ENCODE measurements around the gene WNK2.

Gene WNK2

DNA sequence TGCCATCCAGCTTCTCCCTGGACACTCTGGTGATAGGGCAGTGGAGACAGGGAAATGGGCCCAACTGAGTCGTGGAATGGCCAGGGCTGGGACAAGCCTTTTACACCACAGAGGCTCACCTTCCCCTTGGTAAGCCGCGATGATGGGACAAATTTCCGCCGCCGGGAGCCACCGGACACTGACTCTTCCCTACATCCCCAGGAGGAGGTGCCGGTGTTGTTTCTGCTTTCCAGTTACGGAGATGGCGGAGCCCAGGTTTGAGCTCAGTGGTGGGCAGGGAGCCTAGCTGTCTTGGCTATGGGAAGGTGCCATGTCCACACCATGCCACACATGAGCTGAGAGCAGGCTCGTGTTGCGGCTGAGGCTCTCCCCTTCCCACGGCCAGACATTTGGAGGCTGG lies 19.9 kb upstream of the WNK2 start:
- no peak for DNase-seq

DNA sequence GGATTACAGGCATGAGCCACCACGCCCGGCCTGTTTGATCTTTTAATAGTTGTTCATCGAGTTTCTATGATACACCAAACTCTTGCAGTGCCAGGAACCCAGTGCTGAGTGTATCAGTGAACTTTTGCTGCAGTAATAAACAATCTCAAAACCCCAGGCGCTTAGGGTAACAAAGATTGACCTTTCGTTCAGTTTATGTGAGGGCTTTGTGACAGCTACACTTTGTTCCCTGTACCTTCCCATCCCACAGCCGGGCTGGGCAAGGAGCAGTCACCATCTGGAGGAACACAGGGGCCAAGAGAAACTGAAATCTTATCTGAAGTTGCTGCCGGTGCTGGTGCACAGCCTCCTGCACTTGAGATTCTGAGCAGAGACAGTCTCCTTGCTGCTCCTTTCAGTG lies 17.2 kb upstream of the WNK2 start:
- DNase-seq, result no peak

DNA sequence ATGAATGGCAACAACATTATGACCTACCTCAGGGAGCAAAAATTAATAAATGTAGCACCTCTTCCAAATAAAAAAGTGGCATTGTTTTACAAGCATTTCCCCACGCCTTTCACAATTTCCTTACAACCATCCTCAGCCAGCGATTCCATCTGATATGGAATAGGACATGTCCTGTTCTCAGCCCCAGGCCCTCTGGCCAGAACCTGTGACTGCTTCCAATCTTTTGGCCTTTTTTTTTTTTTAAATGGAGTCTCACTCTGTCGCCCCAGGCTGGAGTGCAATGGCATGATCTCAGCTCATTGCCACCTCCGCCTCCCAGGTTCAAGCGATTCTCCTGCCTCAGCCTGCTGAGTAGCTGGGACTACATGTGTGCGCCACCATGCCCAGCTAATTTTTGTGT lies 16.8 kb upstream of the WNK2 start:
- no peak for DNase-seq

DNA sequence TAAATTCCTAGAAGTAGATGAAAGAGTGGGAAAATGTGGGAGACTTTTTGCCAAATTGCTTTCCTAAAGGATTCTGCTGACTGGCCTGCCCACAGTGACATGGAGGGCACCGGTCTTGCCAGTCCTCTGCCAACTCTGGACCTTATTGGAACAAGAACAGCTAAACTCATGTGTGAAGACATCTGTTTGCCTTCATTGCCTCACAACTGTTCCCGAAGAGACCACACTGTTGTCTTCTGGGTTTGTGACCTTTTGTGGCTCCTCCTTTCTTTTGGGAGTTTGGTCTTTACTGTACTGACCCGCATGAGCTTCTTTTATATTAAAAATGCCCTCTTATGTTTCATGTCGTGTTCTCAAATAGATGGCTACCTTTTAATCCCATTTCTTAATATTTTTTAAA lies 16.1 kb upstream of the WNK2 start:
- DNase-seq, result no peak

DNA sequence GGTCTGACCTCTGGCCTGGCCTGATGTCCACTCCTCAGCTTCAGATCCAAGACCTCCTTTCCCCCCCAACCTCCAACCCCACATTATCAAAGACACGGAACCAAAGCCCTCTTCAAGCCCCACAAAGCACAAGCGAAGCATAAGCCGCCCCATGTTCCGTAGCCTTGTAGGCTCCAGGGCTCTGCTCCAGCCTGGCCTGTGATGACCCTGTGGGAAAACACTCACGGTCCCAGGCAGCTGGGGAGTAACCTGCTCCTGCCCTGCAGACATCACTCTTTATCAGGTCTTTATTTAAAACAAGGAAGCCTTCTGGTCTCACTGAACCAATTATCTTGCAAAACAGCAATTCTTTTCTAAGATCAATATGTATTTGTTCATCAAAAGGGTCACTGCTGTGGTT lies 15.4 kb upstream of the WNK2 start:
- no peak for DNase-seq

DNA sequence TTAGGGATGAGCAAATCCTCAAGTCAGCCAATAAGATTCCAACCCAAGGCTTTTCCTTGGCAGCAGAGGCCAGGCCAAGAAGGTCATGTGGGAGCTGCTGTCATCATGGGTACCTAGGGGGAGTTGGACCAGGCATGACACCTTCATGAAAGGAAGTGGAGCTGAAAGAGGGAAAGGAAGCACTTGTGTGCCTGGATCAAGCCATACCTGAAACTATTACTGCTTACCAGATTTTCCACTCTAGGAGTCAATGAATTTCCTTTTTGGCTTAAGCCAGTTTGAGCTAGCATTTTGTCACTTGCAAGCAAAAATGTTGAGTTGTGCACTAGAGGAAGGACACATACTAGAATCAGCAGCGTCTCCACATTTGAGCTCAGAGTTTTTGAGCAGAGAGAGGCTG lies 14.5 kb upstream of the WNK2 start:
- DNase-seq, result no peak

DNA sequence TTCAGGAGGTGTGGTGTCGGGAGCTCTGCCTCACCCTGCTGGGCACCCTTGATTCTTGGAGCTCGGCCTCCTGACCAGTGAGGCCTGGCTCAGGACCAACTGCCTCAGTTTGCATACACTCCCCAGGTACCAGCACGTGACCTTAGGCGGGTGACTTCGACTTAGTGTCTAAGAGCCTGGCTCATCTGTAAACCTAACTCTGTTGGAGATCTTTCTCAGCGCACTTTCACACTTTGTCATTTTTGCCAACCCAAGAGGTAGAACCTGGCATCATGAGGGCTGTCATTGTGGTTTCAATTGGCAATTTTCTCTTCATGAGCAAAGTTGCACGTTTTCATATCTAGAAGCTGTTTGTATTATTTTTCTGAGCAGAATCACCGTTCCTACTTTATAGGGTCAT lies 13.4 kb upstream of the WNK2 start:
- DNase-seq, result no peak

DNA sequence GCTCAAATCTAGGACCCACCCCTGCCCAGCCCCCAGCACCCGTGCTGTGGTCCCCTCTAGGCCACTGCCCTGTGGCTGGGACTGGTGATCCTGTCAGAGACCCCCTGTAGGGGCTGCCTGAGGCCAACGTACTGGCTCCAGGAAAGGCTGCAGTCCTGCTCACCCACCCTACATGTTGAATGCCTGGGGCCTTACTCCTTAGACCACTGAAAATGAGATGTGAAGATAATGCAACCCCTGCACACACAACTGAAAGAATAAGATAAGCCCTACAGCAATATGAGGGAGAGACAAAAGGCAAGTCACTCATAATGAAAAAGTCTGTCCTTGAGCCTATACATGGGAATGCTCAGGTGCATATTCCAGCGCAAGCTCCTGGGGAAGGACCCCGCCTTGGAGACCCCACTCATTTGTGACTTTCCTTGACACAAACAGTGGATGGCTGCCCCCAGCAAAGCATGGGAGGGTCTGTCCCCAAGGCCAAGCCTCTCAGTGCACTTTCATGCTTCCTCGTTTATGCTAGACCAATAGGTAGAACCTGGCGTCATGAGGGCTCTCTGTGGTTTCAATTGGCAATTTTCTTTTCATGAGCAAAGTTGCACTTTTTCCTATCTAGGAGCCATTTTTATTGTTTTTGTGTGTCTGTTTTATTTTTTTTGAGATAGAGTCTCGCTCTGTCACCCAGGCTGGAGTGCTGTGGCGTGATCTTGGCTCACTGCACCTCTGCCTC lies 12.5 kb upstream of the WNK2 start:
- DNase-seq, result no peak

DNA sequence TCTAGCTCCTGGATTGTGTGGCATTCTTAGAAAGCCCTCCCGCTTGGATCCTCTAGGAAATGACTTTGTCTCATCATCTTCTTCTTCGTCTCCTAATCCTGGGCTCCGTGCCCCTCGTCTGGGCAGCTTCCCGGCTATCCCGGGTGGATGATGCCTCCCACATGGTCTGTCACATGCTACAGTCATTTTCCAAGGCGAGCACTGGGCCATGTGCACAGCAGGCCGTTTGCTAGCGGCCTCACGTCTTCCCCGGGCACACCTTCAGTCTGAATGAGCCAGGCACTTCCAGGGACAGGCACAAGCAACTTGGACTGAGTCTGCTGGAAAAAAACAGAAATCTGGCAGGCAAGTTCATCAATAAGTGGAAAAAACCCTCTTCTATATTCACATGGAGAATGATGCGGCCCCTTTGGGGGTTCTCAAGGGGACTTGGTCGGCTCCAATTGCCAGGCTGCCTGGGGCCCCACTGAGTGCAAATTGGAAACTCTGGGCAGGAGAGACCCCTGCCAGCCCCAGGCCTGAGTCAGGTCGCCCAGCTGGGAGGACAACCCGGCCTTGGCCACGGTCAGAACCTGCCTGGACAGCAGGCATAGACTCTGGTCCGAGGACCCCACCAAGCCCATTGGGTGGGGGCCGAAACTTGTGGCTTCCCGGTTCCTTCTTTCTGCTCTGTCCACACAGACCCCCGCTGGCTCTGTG lies 11.1 kb upstream of the WNK2 start:
- no peak for DNase-seq

DNA sequence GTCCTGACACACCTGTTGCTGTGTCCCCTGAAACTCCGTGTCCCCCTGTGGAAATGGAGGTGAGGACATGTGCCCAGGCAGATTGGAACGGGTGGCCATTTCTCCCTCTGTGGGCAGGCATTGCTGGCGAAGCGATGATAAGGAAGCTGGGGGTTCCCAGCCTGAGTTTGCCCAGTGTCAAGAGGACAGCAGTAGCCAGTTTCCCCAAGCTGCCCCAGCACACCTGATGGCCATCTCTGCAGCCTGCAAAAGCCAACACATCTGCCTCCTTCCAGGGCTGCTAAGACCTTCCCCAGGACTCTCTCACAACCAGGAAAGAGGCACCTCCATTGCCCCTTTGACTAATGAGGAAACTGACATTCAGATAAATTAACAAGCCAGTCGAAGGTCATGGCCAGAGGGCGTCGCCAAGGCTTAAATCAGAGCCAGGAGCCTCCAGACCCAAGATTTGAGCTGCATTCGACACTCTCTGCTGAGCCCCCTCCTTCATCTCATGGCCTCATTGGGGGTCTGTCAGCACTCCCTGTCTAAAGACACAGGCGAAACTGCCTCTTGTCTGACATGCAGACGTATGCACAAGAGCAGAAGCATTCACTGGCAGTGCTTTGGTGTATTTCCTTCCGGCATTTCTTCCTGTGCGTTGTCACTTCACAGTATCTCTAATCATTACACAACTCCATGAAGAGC lies 10.4 kb upstream of the WNK2 start:
- no peak for DNase-seq

DNA sequence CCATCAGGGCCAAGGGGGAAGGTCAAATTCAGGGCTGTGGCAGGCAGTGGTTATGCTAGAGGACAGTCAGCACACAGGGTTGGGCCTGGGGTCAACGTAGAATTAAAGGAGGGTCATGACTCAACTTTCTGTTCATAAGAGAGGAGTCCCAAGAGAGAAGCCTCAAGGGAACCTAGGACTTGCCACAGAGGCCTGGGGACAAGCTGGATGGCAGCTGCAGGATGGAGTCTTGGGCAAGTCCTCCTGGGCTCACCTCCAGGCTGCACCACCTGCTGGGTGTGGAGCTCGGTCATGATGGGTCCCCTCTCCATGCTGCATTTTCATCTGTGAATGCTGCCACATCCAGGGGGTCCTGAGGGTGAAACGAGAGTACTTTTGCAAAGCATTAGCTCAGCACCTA lies 9.0 kb upstream of the WNK2 start:
- no peak for DNase-seq

DNA sequence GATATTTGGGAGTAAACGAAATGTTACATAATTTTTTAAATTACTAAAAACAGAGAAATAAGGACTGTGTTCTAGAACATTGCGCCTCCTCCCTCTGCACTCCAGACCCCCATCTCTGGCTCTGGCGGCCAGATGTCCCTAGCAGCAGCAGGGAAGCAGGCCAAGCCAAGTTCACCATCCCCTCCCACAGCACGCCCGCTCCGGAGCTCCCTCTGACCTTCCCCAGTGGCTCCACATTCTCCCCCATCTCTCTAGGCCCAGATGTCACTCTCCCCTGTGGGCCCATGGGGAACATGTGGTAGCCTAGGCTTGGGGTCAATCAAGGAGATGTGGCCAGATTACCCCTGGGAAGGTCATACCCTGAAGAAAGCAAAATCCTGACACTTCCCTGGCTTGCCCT lies 6.3 kb upstream of the WNK2 start:
- no peak for DNase-seq

DNA sequence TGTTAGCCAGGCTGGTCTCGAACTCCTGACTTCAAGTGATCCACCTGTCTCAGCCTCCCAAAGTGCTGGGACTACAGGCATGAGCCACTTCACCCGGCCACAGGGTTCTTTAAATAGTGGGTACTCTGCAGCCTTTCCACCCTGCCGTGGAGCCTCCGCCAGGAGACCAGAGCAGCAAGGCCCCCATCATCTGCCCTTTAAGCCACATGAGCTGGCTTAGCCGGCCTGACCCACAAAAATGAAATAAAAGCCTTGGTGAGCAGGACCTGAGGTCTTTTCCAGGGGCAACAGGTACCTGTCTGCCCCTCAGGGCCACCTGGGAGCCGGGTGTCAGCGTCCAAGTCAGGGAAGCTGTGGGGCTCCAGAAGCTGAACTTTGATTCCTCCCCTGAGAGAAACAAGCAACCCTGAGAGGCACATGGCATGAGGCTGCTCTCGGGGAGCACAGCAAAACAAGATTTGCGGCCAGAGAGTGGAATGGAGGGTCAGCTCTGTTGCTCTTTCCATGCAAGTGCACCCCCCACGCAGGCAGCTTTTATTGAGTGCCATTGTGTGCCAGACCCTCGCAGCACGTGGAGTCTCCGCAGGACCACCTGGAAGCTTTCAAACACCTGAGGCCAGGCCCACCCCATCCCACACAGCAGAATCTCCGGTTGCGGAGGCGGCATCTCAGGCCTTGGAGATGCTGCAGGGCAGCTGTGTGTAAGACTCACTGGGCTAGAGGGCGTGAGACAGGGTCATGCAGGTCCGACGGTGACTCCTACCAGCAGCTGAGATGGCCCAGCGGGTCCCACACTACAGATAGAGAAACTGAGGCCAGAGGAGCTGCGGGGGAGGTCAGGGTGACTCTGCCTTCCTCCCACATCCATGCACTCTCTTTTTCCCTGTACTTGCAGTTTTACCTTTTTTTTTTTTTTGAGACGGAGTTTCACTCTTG lies 4.8 kb upstream of the WNK2 start:
- DNase-seq, result no peak

DNA sequence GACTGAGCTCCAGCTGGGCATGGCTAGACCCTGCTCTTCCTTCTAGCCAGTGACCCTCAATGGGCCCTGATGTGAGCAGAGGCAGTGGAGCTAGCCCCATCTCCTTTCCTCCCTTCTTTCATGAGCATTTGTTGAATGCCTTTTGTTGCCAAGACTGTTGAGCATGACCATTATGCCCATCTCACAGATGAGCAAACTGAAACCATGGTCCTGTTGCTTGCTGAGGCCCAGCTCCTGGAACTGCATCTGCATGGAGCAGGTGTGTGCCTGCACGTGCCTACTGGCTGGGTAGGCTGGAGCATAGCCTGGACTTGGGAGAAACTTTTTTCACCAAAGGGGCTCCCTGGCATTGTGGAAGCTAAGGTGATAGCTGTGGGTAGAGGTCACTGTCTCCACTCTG lies 3.0 kb upstream of the WNK2 start:
- DNase-seq, result no peak

DNA sequence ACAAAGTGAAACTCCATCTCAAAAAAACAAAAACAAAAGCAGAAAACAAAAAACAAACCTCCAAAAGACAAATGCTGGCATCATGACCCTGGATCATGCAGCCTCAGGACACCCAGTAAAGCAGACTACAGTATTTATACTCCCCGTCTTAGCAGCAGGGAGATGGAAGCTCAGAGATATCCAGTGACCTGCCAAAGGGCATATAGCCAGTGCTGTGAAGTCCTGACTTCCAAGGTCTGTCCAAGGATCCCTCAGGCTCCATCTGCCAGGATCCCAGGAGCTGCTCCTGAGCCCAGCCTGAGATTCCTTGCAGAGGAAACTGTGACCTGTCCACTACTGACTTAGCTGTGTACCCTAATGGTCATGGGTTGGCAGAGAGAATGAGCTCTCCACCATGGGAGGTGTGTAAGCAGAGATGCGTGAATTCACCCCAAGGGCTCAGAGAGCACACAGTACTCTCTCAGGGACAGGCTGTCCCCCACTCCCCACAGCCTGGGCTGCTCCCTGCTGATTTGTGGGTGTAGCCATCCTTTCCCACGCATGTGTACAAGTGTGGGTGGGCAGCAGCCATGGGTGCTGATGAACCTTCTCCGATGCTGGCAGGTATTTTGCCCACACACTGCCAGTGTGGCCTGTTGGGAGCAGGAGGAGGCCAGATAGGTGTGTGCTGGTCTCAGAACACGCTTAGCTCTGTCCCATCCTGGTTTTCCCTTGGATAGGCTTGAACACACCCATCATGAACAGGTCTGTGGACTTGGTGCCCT lies 2.1 kb upstream of the WNK2 start:
- no peak for DNase-seq

DNA sequence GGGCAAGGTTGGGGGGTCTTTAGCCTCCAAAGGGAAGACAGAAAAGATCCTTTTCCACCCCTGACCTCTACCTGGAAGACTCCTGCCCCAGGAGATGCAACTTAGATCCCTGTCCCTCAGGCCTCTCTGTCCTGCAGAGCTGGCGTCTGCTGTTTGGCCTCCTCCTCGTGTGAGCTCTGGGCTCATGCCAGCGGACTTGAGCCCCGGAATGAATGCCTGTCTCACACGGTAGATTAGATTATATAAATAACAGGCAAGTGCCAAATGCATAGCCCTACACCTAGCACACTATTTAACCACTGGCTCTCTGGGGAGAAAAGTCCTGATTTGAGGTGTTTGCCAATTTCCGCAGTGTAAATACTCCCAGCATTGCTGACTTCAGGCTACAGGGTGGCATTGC lies 1.4 kb upstream of the WNK2 start:
- no peak for DNase-seq

DNA sequence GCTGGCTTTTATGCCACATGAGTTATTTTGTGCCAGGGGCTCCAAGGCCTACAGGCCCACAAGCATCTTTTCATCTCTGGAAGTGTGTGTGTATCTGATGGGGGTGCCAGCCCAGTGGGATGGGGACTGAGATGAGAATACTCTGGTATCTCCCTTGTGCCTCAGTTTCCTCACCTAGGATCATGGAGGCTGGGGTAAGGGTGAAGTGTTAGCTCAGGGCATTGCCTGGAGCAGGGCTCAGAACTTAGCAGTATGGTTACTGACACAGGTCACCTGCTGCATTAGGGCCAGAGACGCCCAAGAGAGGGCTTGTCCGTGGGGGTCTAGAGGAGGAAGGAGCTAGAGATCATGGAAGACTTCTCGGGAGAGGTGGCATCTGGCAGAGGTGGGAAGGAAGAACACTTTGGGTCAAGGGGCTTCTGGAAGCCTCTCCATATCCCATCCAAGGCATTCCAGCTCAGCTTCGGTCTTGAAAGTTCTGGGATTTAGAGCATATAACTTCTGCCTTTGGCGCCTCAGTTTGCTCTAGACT lies 742 bp upstream of the WNK2 start:
- DNase-seq, result no peak

DNA sequence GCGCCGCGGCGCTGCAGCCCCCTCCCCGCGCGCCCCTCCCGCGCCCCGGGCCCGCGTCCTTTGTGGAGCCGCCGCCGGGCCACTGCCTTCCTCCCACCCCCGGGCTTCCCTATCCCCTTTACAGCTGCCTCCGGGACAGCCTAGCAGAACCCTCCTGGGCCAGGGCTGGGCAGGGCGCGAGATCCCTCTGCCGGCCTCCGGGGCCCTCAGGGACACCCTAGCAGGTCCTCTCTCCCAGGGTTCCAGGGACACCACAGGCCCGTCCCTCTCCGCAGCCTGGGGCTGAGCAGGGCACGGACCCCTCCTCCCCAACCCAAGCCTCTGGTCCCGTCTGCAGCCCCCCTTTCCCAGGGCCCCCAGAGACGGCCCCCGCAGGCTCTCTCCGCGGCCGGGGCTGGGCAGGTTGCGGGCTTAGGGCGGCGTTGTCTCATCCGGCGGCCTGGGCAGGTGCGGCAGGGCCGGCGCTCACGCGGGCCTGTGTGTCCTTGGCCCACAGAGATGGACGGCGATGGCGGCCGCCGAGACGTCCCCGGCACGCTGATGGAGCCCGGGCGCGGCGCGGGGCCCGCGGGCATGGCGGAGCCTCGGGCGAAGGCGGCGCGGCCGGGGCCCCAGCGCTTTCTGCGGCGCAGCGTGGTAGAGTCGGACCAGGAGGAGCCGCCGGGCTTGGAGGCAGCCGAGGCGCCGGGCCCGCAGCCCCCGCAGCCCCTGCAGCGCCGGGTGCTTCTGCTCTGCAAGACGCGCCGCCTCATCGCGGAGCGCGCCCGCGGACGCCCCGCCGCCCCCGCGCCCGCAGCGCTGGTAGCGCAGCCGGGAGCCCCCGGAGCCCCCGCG lies 710 bp downstream of the WNK2 start:
- DNase-seq, result no peak

DNA sequence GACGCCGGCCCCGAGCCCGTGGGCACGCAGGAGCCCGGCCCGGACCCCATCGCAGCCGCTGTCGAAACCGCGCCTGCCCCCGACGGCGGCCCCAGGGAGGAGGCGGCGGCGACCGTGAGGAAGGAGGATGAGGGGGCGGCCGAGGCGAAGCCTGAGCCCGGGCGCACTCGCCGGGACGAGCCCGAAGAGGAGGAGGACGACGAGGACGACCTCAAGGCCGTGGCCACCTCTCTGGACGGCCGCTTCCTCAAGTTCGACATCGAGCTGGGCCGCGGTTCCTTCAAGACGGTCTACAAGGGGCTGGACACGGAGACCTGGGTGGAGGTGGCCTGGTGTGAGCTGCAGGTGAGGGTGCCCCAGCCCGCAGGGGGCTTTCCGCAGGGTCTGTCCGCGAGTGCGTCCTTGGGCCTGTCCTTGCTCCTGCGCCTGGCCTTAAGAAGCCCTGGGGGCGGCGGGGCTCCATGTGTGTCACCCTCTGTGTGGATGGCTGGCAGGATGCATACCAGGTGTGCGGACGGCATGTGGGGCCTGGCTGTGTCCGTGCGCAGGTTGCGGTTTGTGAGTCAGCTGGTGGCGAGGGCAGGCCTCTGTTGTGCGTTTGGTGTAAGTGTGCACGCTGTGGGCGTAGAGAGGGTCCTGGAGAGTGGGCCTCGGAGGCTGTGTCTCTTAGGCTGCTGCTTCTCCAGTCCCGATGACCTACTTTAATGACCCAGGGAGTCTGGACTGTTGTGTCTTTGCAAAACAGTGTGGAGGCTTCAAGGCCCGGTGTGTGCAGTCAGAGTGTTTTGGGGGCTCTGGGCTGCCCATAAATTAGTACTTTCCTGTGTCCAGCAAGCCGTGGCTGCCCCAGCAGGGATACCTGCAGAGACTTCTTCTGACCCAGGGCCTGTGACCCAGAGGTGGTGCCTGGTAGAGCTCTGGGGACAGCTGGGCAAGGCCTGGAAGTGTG lies 1.6 kb downstream of the WNK2 start:
- DNase-seq, result no peak

All from NCI-H226 (cell line).